HCT116 (cell line): ENCODE measurements around the gene HIVEP3.

Experiments used
- CBX3 ChIP-seq: IDR thresholded peaks from 2 replicates; pipeline ENCODE4 v1.6.1; 2012; ENCODE audit warnings: low read depth
- CEBPB ChIP-seq: IDR thresholded peaks from 2 replicates; pipeline ENCODE4 v1.6.1; 2012; ENCODE audit warnings: low read depth
- ELF1 ChIP-seq: IDR thresholded peaks from 2 replicates; pipeline ENCODE4 v1.6.1; 2012; ENCODE audit warnings: low read depth, borderline replicate concordance
- EZH2 ChIP-seq: fragments of 200-600 bp; sonication (generic); IDR thresholded peaks from 2 replicates; pipeline ENCODE4 v1.6.1; 2017; ENCODE audit warnings: antibody characterized with exemption, mixed run types
- EZH2phosphoT487 ChIP-seq: fragments of 200-600 bp; IDR thresholded peaks from 2 replicates; pipeline ENCODE4 v1.6.1; 2018; ENCODE audit warnings: antibody characterized with exemption, borderline replicate concordance
- JUND ChIP-seq: IDR thresholded peaks from 2 replicates; pipeline ENCODE4 v1.6.1; 2012
- POLR2A ChIP-seq: IDR thresholded peaks from 2 replicates; pipeline ENCODE4 v1.7.0; 2011; ENCODE audit warnings: borderline replicate concordance; ENCODE audit not compliant: insufficient read depth, insufficient read length; ENCODE audit errors: extremely low read depth
- POLR2AphosphoS5 ChIP-seq: IDR thresholded peaks from 2 replicates; pipeline ENCODE4 v1.6.1; 2011; ENCODE audit warnings: mild to moderate bottlenecking, low read depth, low read length, moderate library complexity
- YY1 ChIP-seq: IDR thresholded peaks from 2 replicates; pipeline ENCODE4 v1.6.1; 2011; ENCODE audit warnings: low read length, low read depth, moderate library complexity, mild to moderate bottlenecking; ENCODE audit not compliant: insufficient replicate concordance; ENCODE audit errors: extremely low read depth
- ZNF274 ChIP-seq: fragments of 200-500 bp; sonication (Bioruptor generic); IDR thresholded peaks from 2 replicates; pipeline ENCODE4 v1.6.1; 2014; ENCODE audit warnings: mild to moderate bottlenecking, low read depth, low read length, inconsistent platforms
- TF ChIP-seq, protein P1 (sequence below), 3 experiments: fragments of 200-600 bp in 1 of 3; sonication (generic) in 1 of 3; IDR thresholded peaks in 2 of 3; conservative IDR thresholded peaks in 1 of 3; 2 replicates each; pipeline ENCODE4 v1.5.1; 2012 to 2017; ENCODE audit warnings: low read depth in 2 of 3, low read length in 2 of 3, antibody characterized with exemption in 1 of 3, borderline replicate concordance in 1 of 3, control low read depth in 1 of 3, mild to moderate bottlenecking in 1 of 3, mixed read lengths in 1 of 3, mixed run types in 1 of 3, moderate library complexity in 1 of 3; ENCODE audit not compliant: insufficient read depth in 1 of 3
- TF ChIP-seq, protein P2 (sequence below): IDR thresholded peaks from 2 replicates; pipeline ENCODE4 v1.6.1; 2012
- TF ChIP-seq, protein P3 (sequence below): IDR thresholded peaks from 2 replicates; pipeline ENCODE4 v1.6.1; 2012; ENCODE audit warnings: low read depth
- TF ChIP-seq, protein P4 (sequence below): IDR thresholded peaks from 2 replicates; pipeline ENCODE4 v1.6.1; 2012

DNA sequence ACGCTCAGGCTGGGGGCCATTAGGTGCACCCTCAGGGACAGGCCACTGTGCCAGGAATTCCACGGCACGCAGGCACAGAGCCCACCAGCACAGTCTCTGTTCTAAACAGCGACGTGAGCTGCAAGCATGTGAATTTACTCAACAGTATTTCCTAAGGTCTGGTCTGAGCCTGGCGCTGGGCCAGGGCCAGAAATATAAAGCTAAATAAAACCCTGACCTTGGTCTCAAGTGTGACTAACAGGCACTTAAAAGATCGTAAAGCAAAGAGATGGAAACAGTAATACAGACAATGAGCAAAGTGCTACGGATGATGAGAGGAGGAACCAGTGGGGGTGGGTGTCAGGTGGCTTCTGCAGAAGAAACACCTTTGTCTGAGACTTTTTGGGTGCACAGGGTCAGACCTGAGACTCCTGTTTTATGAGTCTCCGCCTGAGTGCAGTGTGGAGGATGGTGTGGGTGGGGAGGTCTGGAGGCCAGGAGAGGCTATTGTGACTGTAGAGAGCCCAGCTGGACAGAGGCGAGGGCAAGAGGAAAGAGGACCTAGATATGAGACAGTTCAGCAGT is 380.9 kb downstream of the HIVEP3 start:
- TF ChIP-seq, protein P1, sequence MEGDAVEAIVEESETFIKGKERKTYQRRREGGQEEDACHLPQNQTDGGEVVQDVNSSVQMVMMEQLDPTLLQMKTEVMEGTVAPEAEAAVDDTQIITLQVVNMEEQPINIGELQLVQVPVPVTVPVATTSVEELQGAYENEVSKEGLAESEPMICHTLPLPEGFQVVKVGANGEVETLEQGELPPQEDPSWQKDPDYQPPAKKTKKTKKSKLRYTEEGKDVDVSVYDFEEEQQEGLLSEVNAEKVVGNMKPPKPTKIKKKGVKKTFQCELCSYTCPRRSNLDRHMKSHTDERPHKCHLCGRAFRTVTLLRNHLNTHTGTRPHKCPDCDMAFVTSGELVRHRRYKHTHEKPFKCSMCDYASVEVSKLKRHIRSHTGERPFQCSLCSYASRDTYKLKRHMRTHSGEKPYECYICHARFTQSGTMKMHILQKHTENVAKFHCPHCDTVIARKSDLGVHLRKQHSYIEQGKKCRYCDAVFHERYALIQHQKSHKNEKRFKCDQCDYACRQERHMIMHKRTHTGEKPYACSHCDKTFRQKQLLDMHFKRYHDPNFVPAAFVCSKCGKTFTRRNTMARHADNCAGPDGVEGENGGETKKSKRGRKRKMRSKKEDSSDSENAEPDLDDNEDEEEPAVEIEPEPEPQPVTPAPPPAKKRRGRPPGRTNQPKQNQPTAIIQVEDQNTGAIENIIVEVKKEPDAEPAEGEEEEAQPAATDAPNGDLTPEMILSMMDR (IDR thresholded peaks at IDR 0.05 in 2 of 3, conservative IDR thresholded peaks at IDR 0.05 in 1 of 3; ENCODE audit: borderline replicate concordance in 1 of 3, insufficient read depth in 1 of 3, low read depth in 2 of 3, low read length in 2 of 3) = no peak
- no peak for TF ChIP-seq ZNF274
- no peak for TF ChIP-seq YY1
- TF ChIP-seq POLR2A = no peak
- no peak for TF ChIP-seq POLR2AphosphoS5
- TF ChIP-seq, protein P2, sequence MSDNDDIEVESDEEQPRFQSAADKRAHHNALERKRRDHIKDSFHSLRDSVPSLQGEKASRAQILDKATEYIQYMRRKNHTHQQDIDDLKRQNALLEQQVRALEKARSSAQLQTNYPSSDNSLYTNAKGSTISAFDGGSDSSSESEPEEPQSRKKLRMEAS = no peak
- TF ChIP-seq EZH2phosphoT487 = no peak
- TF ChIP-seq ELF1 = no peak
- no peak for TF ChIP-seq JUND
- TF ChIP-seq CBX3 = no peak
- TF ChIP-seq CEBPB = no peak
- TF ChIP-seq, protein P3, sequence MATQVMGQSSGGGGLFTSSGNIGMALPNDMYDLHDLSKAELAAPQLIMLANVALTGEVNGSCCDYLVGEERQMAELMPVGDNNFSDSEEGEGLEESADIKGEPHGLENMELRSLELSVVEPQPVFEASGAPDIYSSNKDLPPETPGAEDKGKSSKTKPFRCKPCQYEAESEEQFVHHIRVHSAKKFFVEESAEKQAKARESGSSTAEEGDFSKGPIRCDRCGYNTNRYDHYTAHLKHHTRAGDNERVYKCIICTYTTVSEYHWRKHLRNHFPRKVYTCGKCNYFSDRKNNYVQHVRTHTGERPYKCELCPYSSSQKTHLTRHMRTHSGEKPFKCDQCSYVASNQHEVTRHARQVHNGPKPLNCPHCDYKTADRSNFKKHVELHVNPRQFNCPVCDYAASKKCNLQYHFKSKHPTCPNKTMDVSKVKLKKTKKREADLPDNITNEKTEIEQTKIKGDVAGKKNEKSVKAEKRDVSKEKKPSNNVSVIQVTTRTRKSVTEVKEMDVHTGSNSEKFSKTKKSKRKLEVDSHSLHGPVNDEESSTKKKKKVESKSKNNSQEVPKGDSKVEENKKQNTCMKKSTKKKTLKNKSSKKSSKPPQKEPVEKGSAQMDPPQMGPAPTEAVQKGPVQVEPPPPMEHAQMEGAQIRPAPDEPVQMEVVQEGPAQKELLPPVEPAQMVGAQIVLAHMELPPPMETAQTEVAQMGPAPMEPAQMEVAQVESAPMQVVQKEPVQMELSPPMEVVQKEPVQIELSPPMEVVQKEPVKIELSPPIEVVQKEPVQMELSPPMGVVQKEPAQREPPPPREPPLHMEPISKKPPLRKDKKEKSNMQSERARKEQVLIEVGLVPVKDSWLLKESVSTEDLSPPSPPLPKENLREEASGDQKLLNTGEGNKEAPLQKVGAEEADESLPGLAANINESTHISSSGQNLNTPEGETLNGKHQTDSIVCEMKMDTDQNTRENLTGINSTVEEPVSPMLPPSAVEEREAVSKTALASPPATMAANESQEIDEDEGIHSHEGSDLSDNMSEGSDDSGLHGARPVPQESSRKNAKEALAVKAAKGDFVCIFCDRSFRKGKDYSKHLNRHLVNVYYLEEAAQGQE = no peak
- TF ChIP-seq, protein P4, sequence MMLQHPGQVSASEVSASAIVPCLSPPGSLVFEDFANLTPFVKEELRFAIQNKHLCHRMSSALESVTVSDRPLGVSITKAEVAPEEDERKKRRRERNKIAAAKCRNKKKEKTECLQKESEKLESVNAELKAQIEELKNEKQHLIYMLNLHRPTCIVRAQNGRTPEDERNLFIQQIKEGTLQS = no peak
- TF ChIP-seq EZH2 = no peak
